ENCODE measurements around the gene BBS7. TPM values are rescaled to one million over a fixed set of nuclear protein-coding genes. Genes with fewer than 3 reads are reported as not detected.

BBS7 gene
- total and polyA plus RNA-seq, 2 of the 13 experiments (the other 11 are each of a cell fraction or from before 2014, with no cell fraction given): 9.0 to 15.7 TPM

DNA sequence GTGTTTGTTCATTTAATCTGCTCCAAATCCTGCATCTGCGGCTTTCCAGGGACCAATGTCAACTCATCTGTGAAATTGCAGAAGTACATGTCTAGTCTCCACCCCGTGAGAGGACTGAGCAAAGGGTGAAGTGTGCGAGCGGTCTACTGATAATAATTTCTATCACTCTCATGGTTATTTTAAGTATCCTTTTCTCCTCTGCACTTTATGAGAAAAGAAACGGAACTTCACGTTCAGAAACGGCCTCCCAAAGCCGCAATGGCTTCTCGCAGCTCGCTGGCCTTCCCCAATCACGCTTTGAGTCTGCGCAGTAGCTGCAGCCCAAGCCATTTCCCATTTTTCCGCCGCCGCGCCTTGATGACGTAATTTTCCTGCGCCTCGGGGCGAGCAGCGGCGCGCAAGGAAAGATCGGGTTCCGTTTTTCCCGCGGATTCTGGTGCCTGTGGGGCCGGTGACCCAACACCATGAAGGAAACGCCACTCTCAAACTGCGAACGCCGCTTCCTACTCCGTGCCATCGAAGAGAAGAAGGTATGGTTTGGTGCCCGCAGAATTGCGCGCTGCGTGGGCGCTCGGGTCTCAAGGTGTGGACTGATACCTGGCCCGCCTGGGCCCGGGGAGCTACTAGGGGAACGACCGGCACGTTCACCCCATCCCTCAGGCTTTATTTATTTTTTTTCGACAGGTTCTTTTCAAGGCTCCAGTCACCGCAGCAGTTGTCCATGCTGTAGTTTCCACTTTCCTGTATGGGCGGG is 69.1 kb downstream of the BBS7 start, which contains the start of gene EXOSC9 (continued):
- no peak for TF ChIP-seq ZC3H4 (CRISPR knock-in tag; IDR thresholded peaks at IDR 0.05; ENCODE audit: borderline replicate concordance)
- peak; percentile 99 for TF ChIP-seq KMT2A (CRISPR knock-in tag; IDR thresholded peaks at IDR 0.05)
- TF ChIP-seq SIN3B (IDR thresholded peaks at IDR 0.05; ENCODE audit: low read length): peak; percentile 87
- TF ChIP-seq, protein P1, sequence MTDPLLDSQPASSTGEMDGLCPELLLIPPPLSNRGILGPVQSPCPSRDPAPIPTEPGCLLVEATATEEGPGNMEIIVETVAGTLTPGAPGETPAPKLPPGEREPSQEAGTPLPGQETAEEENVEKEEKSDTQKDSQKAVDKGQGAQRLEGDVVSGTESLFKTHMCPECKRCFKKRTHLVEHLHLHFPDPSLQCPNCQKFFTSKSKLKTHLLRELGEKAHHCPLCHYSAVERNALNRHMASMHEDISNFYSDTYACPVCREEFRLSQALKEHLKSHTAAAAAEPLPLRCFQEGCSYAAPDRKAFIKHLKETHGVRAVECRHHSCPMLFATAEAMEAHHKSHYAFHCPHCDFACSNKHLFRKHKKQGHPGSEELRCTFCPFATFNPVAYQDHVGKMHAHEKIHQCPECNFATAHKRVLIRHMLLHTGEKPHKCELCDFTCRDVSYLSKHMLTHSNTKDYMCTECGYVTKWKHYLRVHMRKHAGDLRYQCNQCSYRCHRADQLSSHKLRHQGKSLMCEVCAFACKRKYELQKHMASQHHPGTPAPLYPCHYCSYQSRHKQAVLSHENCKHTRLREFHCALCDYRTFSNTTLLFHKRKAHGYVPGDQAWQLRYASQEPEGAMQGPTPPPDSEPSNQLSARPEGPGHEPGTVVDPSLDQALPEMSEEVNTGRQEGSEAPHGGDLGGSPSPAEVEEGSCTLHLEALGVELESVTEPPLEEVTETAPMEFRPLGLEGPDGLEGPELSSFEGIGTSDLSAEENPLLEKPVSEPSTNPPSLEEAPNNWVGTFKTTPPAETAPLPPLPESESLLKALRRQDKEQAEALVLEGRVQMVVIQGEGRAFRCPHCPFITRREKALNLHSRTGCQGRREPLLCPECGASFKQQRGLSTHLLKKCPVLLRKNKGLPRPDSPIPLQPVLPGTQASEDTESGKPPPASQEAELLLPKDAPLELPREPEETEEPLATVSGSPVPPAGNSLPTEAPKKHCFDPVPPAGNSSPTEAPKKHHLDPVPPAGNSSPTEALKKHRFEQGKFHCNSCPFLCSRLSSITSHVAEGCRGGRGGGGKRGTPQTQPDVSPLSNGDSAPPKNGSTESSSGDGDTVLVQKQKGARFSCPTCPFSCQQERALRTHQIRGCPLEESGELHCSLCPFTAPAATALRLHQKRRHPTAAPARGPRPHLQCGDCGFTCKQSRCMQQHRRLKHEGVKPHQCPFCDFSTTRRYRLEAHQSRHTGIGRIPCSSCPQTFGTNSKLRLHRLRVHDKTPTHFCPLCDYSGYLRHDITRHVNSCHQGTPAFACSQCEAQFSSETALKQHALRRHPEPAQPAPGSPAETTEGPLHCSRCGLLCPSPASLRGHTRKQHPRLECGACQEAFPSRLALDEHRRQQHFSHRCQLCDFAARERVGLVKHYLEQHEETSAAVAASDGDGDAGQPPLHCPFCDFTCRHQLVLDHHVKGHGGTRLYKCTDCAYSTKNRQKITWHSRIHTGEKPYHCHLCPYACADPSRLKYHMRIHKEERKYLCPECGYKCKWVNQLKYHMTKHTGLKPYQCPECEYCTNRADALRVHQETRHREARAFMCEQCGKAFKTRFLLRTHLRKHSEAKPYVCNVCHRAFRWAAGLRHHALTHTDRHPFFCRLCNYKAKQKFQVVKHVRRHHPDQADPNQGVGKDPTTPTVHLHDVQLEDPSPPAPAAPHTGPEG (CRISPR knock-in tag; IDR thresholded peaks at IDR 0.05): no peak; the same call in 1 of the 2 replicates
- peak; percentile 64; the same call in 1 of the 2 replicates for TF ChIP-seq KLF12 (CRISPR knock-in tag; IDR thresholded peaks at IDR 0.05; ENCODE audit: borderline replicate concordance)
- peak; percentile 92 for TF ChIP-seq ZNF350 (CRISPR knock-in tag; IDR thresholded peaks at IDR 0.05; ENCODE audit: borderline replicate concordance, low read depth)
- TF ChIP-seq, protein P2, sequence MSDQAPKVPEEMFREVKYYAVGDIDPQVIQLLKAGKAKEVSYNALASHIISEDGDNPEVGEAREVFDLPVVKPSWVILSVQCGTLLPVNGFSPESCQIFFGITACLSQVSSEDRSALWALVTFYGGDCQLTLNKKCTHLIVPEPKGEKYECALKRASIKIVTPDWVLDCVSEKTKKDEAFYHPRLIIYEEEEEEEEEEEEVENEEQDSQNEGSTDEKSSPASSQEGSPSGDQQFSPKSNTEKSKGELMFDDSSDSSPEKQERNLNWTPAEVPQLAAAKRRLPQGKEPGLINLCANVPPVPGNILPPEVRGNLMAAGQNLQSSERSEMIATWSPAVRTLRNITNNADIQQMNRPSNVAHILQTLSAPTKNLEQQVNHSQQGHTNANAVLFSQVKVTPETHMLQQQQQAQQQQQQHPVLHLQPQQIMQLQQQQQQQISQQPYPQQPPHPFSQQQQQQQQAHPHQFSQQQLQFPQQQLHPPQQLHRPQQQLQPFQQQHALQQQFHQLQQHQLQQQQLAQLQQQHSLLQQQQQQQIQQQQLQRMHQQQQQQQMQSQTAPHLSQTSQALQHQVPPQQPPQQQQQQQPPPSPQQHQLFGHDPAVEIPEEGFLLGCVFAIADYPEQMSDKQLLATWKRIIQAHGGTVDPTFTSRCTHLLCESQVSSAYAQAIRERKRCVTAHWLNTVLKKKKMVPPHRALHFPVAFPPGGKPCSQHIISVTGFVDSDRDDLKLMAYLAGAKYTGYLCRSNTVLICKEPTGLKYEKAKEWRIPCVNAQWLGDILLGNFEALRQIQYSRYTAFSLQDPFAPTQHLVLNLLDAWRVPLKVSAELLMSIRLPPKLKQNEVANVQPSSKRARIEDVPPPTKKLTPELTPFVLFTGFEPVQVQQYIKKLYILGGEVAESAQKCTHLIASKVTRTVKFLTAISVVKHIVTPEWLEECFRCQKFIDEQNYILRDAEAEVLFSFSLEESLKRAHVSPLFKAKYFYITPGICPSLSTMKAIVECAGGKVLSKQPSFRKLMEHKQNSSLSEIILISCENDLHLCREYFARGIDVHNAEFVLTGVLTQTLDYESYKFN (CRISPR knock-in tag; conservative IDR thresholded peaks at IDR 0.05): 0 out of 2 replicates have a peak, but pooled peaks have one; percentile 28
- TF ChIP-seq, protein P3, sequence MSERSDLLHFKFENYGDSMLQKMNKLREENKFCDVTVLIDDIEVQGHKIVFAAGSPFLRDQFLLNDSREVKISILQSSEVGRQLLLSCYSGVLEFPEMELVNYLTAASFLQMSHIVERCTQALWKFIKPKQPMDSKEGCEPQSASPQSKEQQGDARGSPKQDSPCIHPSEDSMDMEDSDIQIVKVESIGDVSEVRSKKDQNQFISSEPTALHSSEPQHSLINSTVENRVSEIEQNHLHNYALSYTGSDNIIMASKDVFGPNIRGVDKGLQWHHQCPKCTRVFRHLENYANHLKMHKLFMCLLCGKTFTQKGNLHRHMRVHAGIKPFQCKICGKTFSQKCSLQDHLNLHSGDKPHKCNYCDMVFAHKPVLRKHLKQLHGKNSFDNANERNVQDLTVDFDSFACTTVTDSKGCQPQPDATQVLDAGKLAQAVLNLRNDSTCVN (CRISPR knock-in tag; IDR thresholded peaks at IDR 0.05; ENCODE audit: borderline replicate concordance): peak; percentile 20; the same call in 1 of the 2 replicates
- TF ChIP-seq, protein P4, sequence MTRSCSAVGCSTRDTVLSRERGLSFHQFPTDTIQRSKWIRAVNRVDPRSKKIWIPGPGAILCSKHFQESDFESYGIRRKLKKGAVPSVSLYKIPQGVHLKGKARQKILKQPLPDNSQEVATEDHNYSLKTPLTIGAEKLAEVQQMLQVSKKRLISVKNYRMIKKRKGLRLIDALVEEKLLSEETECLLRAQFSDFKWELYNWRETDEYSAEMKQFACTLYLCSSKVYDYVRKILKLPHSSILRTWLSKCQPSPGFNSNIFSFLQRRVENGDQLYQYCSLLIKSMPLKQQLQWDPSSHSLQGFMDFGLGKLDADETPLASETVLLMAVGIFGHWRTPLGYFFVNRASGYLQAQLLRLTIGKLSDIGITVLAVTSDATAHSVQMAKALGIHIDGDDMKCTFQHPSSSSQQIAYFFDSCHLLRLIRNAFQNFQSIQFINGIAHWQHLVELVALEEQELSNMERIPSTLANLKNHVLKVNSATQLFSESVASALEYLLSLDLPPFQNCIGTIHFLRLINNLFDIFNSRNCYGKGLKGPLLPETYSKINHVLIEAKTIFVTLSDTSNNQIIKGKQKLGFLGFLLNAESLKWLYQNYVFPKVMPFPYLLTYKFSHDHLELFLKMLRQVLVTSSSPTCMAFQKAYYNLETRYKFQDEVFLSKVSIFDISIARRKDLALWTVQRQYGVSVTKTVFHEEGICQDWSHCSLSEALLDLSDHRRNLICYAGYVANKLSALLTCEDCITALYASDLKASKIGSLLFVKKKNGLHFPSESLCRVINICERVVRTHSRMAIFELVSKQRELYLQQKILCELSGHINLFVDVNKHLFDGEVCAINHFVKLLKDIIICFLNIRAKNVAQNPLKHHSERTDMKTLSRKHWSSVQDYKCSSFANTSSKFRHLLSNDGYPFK (CRISPR knock-in tag; IDR thresholded peaks at IDR 0.05; ENCODE audit: borderline replicate concordance): peak; percentile 86
- TF ChIP-seq, protein P5, sequence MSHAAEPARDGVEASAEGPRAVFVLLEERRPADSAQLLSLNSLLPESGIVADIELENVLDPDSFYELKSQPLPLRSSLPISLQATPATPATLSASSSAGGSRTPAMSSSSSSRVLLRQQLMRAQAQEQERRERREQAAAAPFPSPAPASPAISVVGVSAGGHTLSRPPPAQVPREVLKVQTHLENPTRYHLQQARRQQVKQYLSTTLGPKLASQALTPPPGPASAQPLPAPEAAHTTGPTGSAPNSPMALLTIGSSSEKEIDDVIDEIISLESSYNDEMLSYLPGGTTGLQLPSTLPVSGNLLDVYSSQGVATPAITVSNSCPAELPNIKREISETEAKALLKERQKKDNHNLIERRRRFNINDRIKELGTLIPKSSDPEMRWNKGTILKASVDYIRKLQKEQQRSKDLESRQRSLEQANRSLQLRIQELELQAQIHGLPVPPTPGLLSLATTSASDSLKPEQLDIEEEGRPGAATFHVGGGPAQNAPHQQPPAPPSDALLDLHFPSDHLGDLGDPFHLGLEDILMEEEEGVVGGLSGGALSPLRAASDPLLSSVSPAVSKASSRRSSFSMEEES (CRISPR knock-in tag; IDR thresholded peaks at IDR 0.05): no peak
- 0 out of 2 replicates have a peak, but pooled peaks have one; percentile 40 for TF ChIP-seq DNMT3B (CRISPR knock-in tag; conservative IDR thresholded peaks at IDR 0.05)
- TF ChIP-seq ZNF670 (CRISPR knock-in tag; IDR thresholded peaks at IDR 0.05; ENCODE audit: borderline replicate concordance): peak; percentile 63; the same call in 1 of the 2 replicates

Data from HepG2 (cell line).